Esophagus squamous epithelium (tissue), 4 donors: ENCODE measurements around the gene RNGTT.

Experiments used
- POLR2A ChIP-seq, 4 donors: fragments of 450-650 bp; IDR thresholded peaks; one replicate each; pipeline ENCODE4 v1.6.1; 2017; ENCODE audit warnings: antibody characterized with exemption in 4 of 4, mild to moderate bottlenecking in 4 of 4, moderate library complexity in 3 of 4
- TF ChIP-seq, protein P1 (sequence below), 6 experiments: fragments of 450-650 bp in 4 of 6; fragments of 200-600 bp in 2 of 6; sonication (generic) in 2 of 6; IDR thresholded peaks; one replicate each; pipeline ENCODE4 v1.5.1; 2016 to 2019; ENCODE audit warnings: antibody characterized with exemption in 6 of 6, mild to moderate bottlenecking in 4 of 6, moderate library complexity in 4 of 6

DNA sequence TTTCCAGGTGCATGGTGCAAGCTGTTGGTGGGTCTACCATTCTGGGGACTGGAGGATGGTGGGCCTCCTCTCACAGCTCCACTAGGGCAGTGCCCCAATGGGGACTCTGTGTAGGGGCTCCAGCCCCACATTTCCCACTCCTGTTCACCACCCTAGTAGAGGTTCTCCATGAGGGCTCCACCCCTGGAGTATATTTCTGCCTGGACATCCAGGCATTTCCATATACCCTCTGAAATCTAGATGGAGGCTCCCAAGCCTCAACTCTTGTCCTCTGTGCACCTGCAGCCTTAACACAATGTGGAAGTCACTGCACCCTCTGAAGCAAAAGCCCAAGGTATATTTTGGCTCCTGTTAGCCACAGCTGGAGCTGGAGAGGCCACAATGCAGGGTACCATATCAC lies 393.5 kb downstream of the RNGTT start:
- TF ChIP-seq, protein P1, sequence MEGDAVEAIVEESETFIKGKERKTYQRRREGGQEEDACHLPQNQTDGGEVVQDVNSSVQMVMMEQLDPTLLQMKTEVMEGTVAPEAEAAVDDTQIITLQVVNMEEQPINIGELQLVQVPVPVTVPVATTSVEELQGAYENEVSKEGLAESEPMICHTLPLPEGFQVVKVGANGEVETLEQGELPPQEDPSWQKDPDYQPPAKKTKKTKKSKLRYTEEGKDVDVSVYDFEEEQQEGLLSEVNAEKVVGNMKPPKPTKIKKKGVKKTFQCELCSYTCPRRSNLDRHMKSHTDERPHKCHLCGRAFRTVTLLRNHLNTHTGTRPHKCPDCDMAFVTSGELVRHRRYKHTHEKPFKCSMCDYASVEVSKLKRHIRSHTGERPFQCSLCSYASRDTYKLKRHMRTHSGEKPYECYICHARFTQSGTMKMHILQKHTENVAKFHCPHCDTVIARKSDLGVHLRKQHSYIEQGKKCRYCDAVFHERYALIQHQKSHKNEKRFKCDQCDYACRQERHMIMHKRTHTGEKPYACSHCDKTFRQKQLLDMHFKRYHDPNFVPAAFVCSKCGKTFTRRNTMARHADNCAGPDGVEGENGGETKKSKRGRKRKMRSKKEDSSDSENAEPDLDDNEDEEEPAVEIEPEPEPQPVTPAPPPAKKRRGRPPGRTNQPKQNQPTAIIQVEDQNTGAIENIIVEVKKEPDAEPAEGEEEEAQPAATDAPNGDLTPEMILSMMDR (IDR thresholded peaks at IDR 0.05): no peak
- TF ChIP-seq POLR2A (IDR thresholded peaks at IDR 0.05): no peak
